GM21786 (cell line): ENCODE measurements around the gene SLIT3.
"Not testable (repeated sequence)": the region's sequence is repeated elsewhere in the genome, so short reads cannot be mapped to it uniquely, and the experiment has no call there.

ENCODE experiments used
- ATAC-seq: cut with Tn5 transposase; IDR thresholded peaks from one replicate; pipeline ENCODE4 v1.9.1; 2021; ENCODE audit not compliant: unreplicated experiment

The SLIT3 gene

DNA sequence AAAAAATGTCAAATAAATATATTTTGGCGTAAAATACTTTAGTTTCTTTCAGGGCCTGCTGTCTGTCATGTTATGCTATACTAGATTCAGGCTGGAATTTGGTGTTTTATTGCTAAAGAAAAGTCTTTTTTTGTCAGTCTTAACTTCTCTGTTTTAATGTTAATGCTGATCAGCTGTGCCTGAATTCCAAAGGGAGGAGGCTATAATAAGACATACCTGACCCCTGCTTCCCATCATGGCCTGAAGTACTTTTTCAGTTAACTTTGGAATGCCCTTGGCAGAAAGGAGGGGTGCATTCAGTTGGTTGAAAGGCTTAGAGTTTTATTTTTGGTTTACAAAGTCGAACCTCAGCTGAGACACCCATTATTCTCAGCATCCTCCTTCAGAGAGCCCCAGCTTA lies 663.7 kb downstream of the SLIT3 start:
- no peak for ATAC-seq

DNA sequence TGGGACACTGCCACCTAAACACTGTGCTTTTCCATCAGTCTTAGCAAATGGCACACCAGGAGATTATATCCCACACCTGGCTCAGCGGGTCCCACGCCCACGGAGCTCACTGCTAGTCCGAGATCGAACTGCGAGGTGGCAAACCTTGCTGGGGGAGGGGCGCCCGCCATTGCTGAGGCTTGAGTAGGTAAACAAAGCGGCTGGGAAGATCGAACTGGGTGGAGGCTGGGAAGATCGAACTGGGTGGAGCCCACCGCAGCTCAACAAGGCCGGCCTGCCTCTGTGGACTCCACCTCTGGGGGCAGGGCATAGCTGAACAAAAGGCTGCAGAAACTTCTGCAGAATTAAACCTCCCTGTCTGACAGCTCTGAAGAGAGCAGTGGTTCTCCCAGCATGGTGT lies 670.0 kb downstream of the SLIT3 start:
- ATAC-seq: not testable (repeated sequence)

GRCh38 chr5:168624850-168625364 lies 676.0 kb downstream of the SLIT3 start:
- no peak for ATAC-seq

DNA sequence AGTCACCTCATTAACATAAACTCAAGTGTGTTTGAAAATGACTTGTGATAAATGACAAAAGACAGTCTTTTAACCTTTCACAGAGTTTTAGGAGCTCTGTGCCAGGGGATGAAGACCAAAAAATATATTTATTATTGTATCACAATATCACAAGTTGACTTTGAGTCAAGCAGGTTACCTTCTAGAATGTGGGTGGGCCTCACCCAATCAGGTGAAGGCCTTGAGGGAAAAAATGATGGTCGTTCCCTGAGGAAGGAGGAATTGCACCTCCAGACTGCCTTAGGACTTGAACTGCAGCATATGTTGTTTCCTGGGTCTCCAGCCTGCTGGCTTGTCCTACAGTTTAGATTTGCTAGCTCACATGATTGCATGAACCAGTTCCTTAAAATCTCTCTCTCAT lies 680.1 kb downstream of the SLIT3 start:
- ATAC-seq: no peak

GRCh38 chr5:168614661-168615060 lies 686.3 kb downstream of the SLIT3 start:
- ATAC-seq: no peak

GRCh38 chr5:168613996-168614395 lies 686.9 kb downstream of the SLIT3 start:
- ATAC-seq: no peak

GRCh38 chr5:168613396-168613795 lies 687.5 kb downstream of the SLIT3 start:
- ATAC-seq: no peak

DNA sequence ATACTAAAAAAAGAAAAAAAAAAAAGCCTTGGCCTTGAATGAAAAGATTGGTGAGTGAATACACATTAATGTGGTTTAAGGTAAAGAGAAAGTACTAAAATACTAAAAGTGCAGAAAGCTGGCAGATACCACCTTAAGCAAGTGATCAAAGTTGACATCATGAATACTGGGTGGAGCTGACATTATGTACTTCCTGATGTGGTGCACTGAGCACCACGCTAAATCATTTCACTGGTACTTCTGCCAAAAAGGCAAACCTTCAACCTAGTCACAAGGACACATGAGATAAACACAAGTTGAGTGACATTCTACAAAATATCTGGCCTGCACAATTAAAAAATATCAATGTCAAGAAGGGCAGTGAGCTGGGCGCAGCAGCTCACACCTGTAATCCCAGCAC lies 687.9 kb downstream of the SLIT3 start:
- ATAC-seq: no peak

DNA sequence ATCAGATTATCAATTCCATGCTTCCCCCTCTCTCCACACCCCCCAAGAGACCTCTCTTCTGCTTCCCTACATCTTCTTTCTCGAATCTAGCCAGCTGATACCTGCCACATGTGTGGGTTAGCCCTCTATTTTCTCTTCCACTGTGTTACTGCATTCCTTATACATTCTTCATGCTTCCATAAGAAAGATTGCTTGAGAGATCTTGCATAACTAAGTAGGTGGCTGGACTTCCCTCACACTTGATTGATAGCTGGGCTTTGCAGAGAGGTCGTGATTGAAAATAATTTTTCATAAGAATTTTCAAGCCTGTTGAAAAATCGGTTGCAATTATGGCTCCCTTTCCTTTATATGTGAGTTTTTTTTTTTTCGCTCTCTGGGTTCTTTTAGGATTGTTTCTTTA lies 688.8 kb downstream of the SLIT3 start:
- ATAC-seq: no peak
